ENCODE results near the gene TRAF2. TPM values are rescaled to one million over a fixed set of nuclear protein-coding genes. Genes with fewer than 3 reads are reported as not detected.
A peak's percentile ranks its signal among the peaks of the same experiment; 100 is the strongest.

The TRAF2 gene
- total RNA-seq, 4 donors from 2014 or later = 9.7 to 18.3 (median 15.4) TPM

GRCh38 chr9:136935651-136936050, 49.3 kb downstream of the TRAF2 start:
- intact Hi-C loops (cut with DNase I) = no loop called here
- no peak for DNase-seq
- Histone ChIP-seq H3K27ac (no peak overlapping the region), H3K36me3 (peaks cover 10 to 12% of the 10 kb centered on the region in 2 donors), H3K4me3 (replicated peaks in 1 of 3) (no peak overlapping the region), H3K27me3 (no peaks in the 10 kb centered on the region), H3K4me1 (peaks cover 7 to 12% of the 10 kb centered on the region in 2 donors), H3K9me3 (no peaks in the 10 kb centered on the region)
- WGBS, 2 donors = 89 to 96% methylated on average over 3 of the region's 3 CpGs
- no peak for TF ChIP-seq POLR2A (IDR thresholded peaks at IDR 0.05)
- TF ChIP-seq CTCF (IDR thresholded peaks at IDR 0.05) = no peak

- no peaks in the 10 kb centered on the region for H3K27me3 ChIP-seq
- WGBS, 2 donors = 48 to 54% methylated on average over 8 of the region's 8 CpGs
These were observed 50.4 kb downstream of the TRAF2 start for GRCh38 chr9:136936645-136937170.

GRCh38 chr9:136937186-136938001, 51.1 kb downstream of the TRAF2 start:
- H3K4me3 ChIP-seq (replicated peaks in 1 of 3) = no peak overlapping the region
- H3K27ac ChIP-seq = peak overlapping the region; percentile 22 to 77 (median 56)
- DNase-seq = no peak
- intact Hi-C loops (cut with DNase I) = no loop called here
- WGBS, 2 donors = 89 to 94% methylated on average over 10 to 15 of the region's 15 CpGs
- H3K9me3 ChIP-seq = no peaks in the 10 kb centered on the region
- H3K27me3 ChIP-seq = no peaks in the 10 kb centered on the region
- peaks cover 7 to 12% of the 10 kb centered on the region in 2 donors for H3K4me1 ChIP-seq
- peaks cover 28 to 30% of the 10 kb centered on the region in 2 donors for H3K36me3 ChIP-seq
- TF ChIP-seq CTCF (IDR thresholded peaks at IDR 0.05) = no peak
- no peak for TF ChIP-seq POLR2A (IDR thresholded peaks at IDR 0.05)

More at GRCh38 chr9:136936645-136937170, 50.4 kb downstream of the TRAF2 start:
- Histone ChIP-seq H3K4me3 (replicated peaks in 1 of 3) (no peak overlapping the region), H3K9me3 (no peaks in the 10 kb centered on the region), H3K36me3 (peaks cover 21 to 23% of the 10 kb centered on the region in 2 donors), H3K4me1 (peaks cover 7 to 12% of the 10 kb centered on the region in 2 donors), H3K27ac (peak overlapping the region; percentile 22 to 77 (median 56))
- DNase-seq = peak; percentile 69 to 73
- TF ChIP-seq CTCF (IDR thresholded peaks at IDR 0.05) (no peak), POLR2A (IDR thresholded peaks at IDR 0.05) (no peak)
- intact Hi-C loops (cut with DNase I) = no loop called here

GRCh38 chr9:136939431-136939995, 53.2 kb downstream of the TRAF2 start:
- Histone ChIP-seq H3K4me1 (peaks cover 15 to 24% of the 10 kb centered on the region in 2 donors), H3K27me3 (no peaks in the 10 kb centered on the region), H3K27ac (no peak overlapping the region), H3K4me3 (replicated peaks in 1 of 3) (no peak overlapping the region), H3K36me3 (peaks cover 34 to 36% of the 10 kb centered on the region in 2 donors), H3K9me3 (no peaks in the 10 kb centered on the region)
- no peak for DNase-seq
- 86 to 95% methylated on average over 24 to 27 of the region's 28 CpGs for WGBS, 2 donors
- TF ChIP-seq CTCF (IDR thresholded peaks at IDR 0.05) (no peak), POLR2A (IDR thresholded peaks at IDR 0.05) (no peak)
- intact Hi-C loops (cut with DNase I) = no loop called here
